Fibroblast of the conjunctiva (primary cell): ENCODE results near the gene DTL.
"Not testable (repeated sequence)": the region's sequence is repeated elsewhere in the genome, so short reads cannot be mapped to it uniquely, and the experiment has no call there.

ENCODE experiments used
- DNase-seq: peaks from one replicate; pipeline ENCODE4 v3.0.0-alpha.2; 2010; ENCODE audit warnings: low read depth

Gene DTL

DNA sequence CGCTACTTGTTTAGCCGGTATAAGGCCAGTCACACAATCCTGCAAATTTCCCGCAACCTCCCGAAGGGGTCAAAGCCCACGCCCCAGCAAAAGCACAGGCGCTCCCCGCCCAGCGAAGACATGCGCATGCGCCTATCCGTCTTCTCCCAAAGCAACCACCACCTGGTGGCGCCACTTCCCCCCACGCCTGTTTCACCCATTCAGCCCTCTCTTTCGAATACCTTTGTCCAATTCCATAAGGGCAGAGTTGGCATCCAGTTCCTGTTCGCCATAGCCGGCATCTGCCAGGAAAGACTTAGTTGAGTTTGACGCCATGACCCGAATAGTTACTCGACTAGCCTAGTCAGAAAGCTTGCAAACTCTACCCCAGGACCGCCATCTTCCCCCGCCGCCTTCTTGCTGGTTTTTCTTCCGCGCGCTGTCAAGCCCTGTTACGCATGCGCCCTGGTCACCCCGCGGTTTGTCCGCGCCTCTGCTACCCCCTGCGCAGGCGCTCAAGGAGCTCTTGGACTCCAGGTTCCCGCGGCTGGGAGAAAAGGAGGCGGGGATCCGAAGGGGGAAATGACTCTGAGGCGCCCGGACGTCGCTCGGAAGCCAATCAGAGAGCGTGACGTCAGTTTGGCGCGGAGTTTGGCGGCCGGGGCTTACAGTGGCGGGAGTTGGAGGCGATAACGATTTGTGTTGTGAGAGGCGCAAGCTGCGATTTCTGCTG lies at the start of gene DTL, which contains the start of gene INTS7:
Gene DTL (plus strand): TSS at position 626 of the 712 bp plus-strand sequence. CDS start 143 bp downstream, outside the sequence.
Gene INTS7 (minus strand): TSS at position 435 of the 712 bp plus-strand sequence. CDS start 120 bp downstream, at position 315.
- peak; percentile 99 for DNase-seq

- DNase-seq: no peak
Measured at GRCh38 chr1:211986628-211987254, 48.8 kb upstream of the DTL start.

- no peak for DNase-seq
Measured at GRCh38 chr1:211991695-211992094, 43.9 kb upstream of the DTL start.

GRCh38 chr1:211997426-211997825 lies 38.1 kb upstream of the DTL start:
- not testable (repeated sequence) for DNase-seq

DNA sequence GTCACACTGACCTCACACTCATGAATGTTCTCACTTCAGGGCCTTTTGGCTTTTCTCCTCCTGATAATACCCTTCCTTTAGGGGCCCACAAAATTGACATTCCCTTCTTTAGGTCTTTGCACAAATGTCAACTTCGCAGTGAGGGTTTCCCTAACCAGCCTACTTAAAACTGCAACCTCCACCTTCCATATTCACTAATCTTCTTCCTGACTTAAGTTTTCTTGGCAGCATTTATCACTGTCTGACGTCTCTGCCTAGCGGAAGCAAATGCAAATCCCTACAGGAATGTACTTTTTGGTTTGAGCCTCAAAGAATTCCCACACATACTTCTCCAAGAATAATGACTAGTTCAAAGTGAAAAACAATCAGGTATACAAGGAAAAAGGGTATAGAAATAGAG lies 33.0 kb upstream of the DTL start:
- no peak for DNase-seq

DNA sequence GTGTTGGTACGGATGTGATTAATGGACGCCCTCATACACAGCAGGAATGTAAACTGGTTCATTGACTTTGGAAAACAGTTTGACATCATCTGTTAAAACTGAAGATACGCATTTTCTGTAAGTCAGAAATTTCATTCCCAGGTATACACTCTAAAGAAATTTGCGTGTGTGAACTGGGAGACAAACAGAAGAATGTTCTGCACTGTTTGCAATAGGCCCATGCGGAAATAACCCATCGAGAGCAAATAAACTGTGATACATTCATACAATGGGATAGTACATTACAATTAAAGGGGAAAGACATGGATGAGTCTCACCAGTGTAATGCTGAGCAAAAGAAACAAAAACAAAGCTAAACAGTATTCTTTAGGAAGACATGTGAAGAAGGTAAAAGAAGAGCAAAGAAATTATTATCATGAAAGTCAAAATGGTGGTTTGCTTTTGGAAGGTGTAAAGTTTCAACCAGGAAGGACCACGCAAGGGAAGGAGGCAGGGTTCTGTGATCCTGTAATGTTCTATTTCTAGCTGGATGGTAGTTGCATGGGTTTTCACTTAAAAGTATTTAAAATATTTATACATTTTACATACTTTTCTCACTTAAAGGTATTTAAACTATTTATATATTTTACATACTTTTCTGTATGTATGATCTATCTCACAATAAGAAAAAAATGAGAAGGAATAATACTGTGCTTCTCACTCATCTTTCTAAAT lies 30.5 kb upstream of the DTL start:
- DNase-seq: no peak

GRCh38 chr1:212007178-212007577 lies 28.4 kb upstream of the DTL start:
- no peak for DNase-seq

- no peak for DNase-seq
Measured at GRCh38 chr1:212007886-212008285, 27.7 kb upstream of the DTL start.

- DNase-seq: no peak
Measured at GRCh38 chr1:212009561-212009960, 26.0 kb upstream of the DTL start.

- DNase-seq: no peak
Measured at GRCh38 chr1:212010004-212010403, 25.5 kb upstream of the DTL start.

GRCh38 chr1:212012034-212012740 lies 23.4 kb upstream of the DTL start:
- DNase-seq: peak; percentile 47

GRCh38 chr1:212013672-212014071 lies 21.9 kb upstream of the DTL start:
- DNase-seq: no peak

DNA sequence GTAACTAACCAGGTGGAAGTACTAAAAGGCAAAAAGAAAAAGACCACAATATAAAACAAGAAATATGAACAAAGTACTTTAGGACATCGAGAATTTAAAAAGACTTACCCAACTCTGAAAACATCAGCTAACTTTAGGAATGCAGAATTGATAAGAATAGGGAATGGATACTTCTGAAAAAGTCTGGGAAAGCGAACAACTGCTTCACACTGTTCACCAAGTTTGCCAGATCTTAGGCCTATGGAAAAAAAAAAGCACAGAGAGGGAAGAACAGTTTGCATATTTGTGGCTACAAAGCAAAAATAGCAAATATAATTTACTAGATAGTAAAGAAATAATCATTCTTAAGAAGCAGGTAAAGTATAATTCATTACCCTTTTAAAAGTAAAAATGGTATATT lies 14.6 kb upstream of the DTL start:
- no peak for DNase-seq

- no peak for DNase-seq
Measured at GRCh38 chr1:212021563-212021962, 14.0 kb upstream of the DTL start.

DNA sequence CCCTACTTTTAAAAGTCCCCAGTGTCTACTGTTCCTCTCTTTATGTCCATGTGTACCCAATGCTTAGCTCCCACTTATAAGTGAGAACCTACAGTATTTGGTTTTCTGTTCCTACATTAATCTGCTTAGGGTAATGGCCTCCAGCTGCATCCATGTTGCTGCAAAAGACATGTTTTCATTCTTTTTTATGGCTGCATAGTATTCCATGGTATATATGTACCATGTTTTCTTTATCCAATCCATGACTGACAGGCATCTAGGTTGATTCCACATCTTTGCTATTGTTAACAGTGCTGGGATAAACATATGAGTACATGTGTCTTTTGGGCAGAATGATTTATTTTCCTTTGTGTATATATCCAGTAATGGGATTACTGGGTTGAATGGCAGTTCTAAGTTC lies 12.6 kb upstream of the DTL start:
- not testable (repeated sequence) for DNase-seq

DNA sequence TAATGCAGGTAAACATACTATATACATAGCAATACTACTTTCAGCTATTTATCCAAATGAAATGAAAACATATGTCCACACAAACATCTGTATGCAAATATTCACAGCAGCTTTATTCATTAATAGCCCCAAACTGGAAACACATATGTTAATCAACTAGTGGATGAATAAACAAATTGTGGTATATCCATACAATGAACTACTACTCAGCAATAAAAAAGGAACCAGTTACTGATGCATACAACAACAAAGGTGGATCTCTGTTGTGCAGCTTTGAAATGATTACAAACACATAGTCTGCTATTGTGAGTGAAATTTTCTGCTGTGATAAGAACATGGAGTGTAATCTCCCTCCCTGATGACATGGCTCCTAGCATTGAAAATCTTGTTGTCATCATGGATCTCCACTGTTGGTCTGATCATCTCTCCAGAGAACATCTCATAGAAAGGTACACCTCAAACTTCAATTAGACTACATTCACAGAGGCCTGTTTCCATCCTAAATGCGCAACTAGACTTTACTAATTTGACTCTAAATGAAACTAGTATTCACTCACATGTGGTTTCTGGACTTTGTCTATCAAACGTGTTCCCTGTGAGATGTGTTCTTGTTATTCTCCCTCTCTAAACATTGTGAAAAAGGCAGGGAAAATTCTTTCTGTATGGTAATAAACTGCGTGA lies 10.9 kb upstream of the DTL start:
- no peak for DNase-seq

DNA sequence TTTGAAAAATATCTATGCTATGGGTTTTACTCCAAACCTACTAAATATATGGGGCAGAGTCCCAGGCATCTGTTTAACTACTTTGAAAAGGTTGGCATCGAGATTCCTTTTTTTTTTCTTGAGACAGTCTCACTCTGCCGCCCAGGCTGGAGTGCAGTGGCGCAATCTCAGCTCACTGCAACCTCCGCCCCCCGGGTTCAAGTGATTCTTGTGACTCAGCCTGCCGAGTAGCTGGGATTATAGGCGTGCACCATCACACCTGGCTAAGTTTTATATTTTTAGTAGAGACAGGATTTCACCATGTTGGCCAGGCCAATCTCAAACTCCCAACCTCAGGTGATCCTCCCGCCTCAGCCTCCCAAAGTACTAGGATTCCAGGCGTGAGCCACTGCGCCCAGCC lies 7.8 kb upstream of the DTL start:
- DNase-seq: not testable (repeated sequence)

GRCh38 chr1:212030936-212031528 lies 4.5 kb upstream of the DTL start:
- DNase-seq: peak; percentile 88

- no peak for DNase-seq
Measured at GRCh38 chr1:212034516-212035122, 929 bp upstream of the DTL start.

DNA sequence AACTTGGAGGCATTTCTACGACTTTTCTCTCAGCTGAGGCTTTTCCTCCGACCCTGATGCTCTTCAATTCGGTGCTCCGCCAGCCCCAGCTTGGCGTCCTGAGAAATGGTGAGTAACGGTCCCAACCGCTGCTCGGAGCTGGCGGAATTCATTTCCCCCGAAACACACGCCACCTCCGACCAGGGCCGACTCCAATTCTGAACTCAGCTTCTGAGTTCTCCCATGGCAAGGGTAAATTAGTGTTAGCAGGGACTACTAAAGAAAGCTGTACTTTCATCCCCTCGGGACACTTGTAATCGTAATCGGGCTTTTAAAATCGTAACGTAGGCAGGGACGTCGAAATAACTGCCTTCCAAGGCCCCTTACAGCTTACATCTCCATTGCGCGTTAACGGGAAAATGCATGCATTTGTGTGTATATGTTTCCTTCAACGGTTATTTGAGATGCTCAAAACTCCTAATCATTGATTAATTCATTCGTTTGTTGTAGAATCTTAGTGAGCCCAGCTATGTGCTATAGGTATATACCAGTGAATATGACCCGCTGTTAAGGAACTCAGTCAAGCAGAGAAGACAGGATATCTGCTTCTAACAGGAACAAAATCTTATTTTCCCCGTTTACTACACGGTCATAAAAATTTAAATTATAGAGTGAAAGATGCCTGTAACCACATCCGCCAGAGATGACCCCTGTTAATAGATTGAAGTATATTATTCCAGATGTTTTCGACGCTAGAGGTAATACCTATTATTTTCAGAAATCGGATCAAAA lies 472 bp downstream of the DTL start:
- no peak for DNase-seq
